ENCODE results near the gene PRSS50.

Gene PRSS50

GRCh38 chr3:46671541-46672348 is 45.9 kb downstream of the PRSS50 start:
- Histone ChIP-seq H3K4me3 (ENCODE audit: low read depth in 1 of 2, low read length in 2 of 2) (no peak overlapping the region), H3K36me3 (ENCODE audit: insufficient read depth, low read length) (no peaks in the 10 kb centered on the region), H3K9ac (ENCODE audit: low read depth, low read length) (no peak overlapping the region), H3K79me2 (ENCODE audit: insufficient read depth, low read length) (no peaks in the 10 kb centered on the region), H3K27ac (ENCODE audit: low read length) (no peak overlapping the region), H3K27me3 (ENCODE audit: insufficient read depth, low read length, poor library complexity) (no peaks in the 10 kb centered on the region), H3K9me3 (ENCODE audit: insufficient read depth, low read length, severe bottlenecking) (no peaks in the 10 kb centered on the region), H2AFZ (ENCODE audit: low read depth, low read length) (no peak overlapping the region), H3K4me1 (ENCODE audit: insufficient read depth, low read length) (no peaks in the 10 kb centered on the region), H3K4me2 (ENCODE audit: insufficient read depth, low read length) (no peak overlapping the region), H4K20me1 (ENCODE audit: insufficient read depth, low read length) (no peaks in the 10 kb centered on the region)
- no peak for TF ChIP-seq EZH2 (IDR thresholded peaks at IDR 0.05; ENCODE audit: borderline replicate concordance, low read depth, low read length, severe bottlenecking)
- TF ChIP-seq, protein P1, sequence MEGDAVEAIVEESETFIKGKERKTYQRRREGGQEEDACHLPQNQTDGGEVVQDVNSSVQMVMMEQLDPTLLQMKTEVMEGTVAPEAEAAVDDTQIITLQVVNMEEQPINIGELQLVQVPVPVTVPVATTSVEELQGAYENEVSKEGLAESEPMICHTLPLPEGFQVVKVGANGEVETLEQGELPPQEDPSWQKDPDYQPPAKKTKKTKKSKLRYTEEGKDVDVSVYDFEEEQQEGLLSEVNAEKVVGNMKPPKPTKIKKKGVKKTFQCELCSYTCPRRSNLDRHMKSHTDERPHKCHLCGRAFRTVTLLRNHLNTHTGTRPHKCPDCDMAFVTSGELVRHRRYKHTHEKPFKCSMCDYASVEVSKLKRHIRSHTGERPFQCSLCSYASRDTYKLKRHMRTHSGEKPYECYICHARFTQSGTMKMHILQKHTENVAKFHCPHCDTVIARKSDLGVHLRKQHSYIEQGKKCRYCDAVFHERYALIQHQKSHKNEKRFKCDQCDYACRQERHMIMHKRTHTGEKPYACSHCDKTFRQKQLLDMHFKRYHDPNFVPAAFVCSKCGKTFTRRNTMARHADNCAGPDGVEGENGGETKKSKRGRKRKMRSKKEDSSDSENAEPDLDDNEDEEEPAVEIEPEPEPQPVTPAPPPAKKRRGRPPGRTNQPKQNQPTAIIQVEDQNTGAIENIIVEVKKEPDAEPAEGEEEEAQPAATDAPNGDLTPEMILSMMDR (IDR thresholded peaks at IDR 0.05; ENCODE audit: borderline replicate concordance, extremely low read depth, low read length, poor library complexity, severe bottlenecking), result no peak
- no peak for DNase-seq
- ATAC-seq (ENCODE audit: insufficient read depth, low read depth), result no peak

- no peak overlapping the region for H2AFZ ChIP-seq (ENCODE audit: low read depth, low read length)
- no peaks in the 10 kb centered on the region for H3K79me2 ChIP-seq (ENCODE audit: insufficient read depth, low read length)
- no peak overlapping the region for H3K27ac ChIP-seq (ENCODE audit: low read length)
- no peak for DNase-seq
- H4K20me1 ChIP-seq (ENCODE audit: insufficient read depth, low read length), result no peaks in the 10 kb centered on the region
- H3K9me3 ChIP-seq (ENCODE audit: insufficient read depth, low read length, severe bottlenecking), result no peaks in the 10 kb centered on the region
- H3K9ac ChIP-seq (ENCODE audit: low read depth, low read length), result no peak overlapping the region
- no peaks in the 10 kb centered on the region for H3K36me3 ChIP-seq (ENCODE audit: insufficient read depth, low read length)
- no peaks in the 10 kb centered on the region for H3K27me3 ChIP-seq (ENCODE audit: insufficient read depth, low read length, poor library complexity)
- H3K4me3 ChIP-seq (ENCODE audit: low read depth in 1 of 2, low read length in 2 of 2), result no peak overlapping the region
- ATAC-seq (ENCODE audit: insufficient read depth, low read depth), result no peak
- TF ChIP-seq EZH2 (IDR thresholded peaks at IDR 0.05; ENCODE audit: borderline replicate concordance, low read depth, low read length, severe bottlenecking), result no peak
- TF ChIP-seq, protein P1 (IDR thresholded peaks at IDR 0.05; ENCODE audit: borderline replicate concordance, extremely low read depth, low read length, poor library complexity, severe bottlenecking), result no peak
- H3K4me1 ChIP-seq (ENCODE audit: insufficient read depth, low read length), result no peaks in the 10 kb centered on the region
- H3K4me2 ChIP-seq (ENCODE audit: insufficient read depth, low read length), result no peak overlapping the region
Observed at GRCh38 chr3:46670891-46671427, 46.7 kb downstream of the PRSS50 start.

- Histone ChIP-seq H3K4me1 (ENCODE audit: insufficient read depth, low read length) (no peaks in the 10 kb centered on the region), H3K4me2 (ENCODE audit: insufficient read depth, low read length) (no peak overlapping the region), H3K27ac (ENCODE audit: low read length) (no peak overlapping the region), H3K27me3 (ENCODE audit: insufficient read depth, low read length, poor library complexity) (no peaks in the 10 kb centered on the region), H3K9me3 (ENCODE audit: insufficient read depth, low read length, severe bottlenecking) (no peaks in the 10 kb centered on the region), H2AFZ (ENCODE audit: low read depth, low read length) (no peak overlapping the region), H3K4me3 (ENCODE audit: low read depth in 1 of 2, low read length in 2 of 2) (no peak overlapping the region), H4K20me1 (ENCODE audit: insufficient read depth, low read length) (no peaks in the 10 kb centered on the region), H3K36me3 (ENCODE audit: insufficient read depth, low read length) (no peaks in the 10 kb centered on the region), H3K79me2 (ENCODE audit: insufficient read depth, low read length) (no peaks in the 10 kb centered on the region), H3K9ac (ENCODE audit: low read depth, low read length) (no peak overlapping the region)
- TF ChIP-seq, protein P1 (IDR thresholded peaks at IDR 0.05; ENCODE audit: borderline replicate concordance, extremely low read depth, low read length, poor library complexity, severe bottlenecking), result no peak
- TF ChIP-seq EZH2 (IDR thresholded peaks at IDR 0.05; ENCODE audit: borderline replicate concordance, low read depth, low read length, severe bottlenecking), result no peak
- ATAC-seq (ENCODE audit: insufficient read depth, low read depth) (no peak), DNase-seq (no peak)
Observed at GRCh38 chr3:46670000-46670890, 47.4 kb downstream of the PRSS50 start.
